Mesendoderm (in vitro differentiated cells): Measurements from ENCODE around the gene FCN2. TPM values are rescaled to one million over a fixed set of nuclear protein-coding genes. Genes with fewer than 3 reads are reported as not detected.

Experiments used
- DNase-seq: peaks from one replicate; pipeline ENCODE4 v3.0.0; 2013
- H2AK5ac ChIP-seq: 2 replicates; pipeline ENCODE4 v1.6.1; 2013; ENCODE audit warnings: low read length, inconsistent platforms
- H2BK120ac ChIP-seq: 2 replicates; pipeline ENCODE4 v1.6.1; 2013; ENCODE audit warnings: low read depth, mild to moderate bottlenecking, low read length, moderate library complexity, mixed read lengths
- H2BK15ac ChIP-seq: replicated peaks from 2 replicates; pipeline ENCODE4 v1.6.1; 2013; ENCODE audit warnings: low read depth, mild to moderate bottlenecking, moderate library complexity
- H2BK5ac ChIP-seq: 2 replicates; pipeline ENCODE4 v1.6.1; 2013; ENCODE audit warnings: low read length, inconsistent platforms
- H3K18ac ChIP-seq: 2 replicates; pipeline ENCODE4 v1.6.1; 2013; ENCODE audit warnings: mild to moderate bottlenecking, low read length, mixed read lengths
- H3K23ac ChIP-seq: one replicate; pipeline ENCODE4 v1.6.1; 2013; ENCODE audit warnings: low read length
- H3K27ac ChIP-seq: 2 replicates; pipeline ENCODE4 v1.5.1; 2013; ENCODE audit warnings: low read depth, mild to moderate bottlenecking, inconsistent platforms, low read length, moderate library complexity
- H3K27me3 ChIP-seq: 2 replicates; pipeline ENCODE4 v1.6.1; 2013; ENCODE audit warnings: low read length, control low read depth, mild to moderate bottlenecking, inconsistent platforms; ENCODE audit not compliant: insufficient read depth, poor library complexity
- H3K36me3 ChIP-seq: 2 replicates; pipeline ENCODE4 v1.6.1; 2013; ENCODE audit warnings: low read length, inconsistent platforms; ENCODE audit not compliant: control insufficient read depth, insufficient read depth
- H3K4ac ChIP-seq: one replicate; pipeline ENCODE4 v1.6.1; 2013; ENCODE audit warnings: low read depth, mild to moderate bottlenecking, low read length, moderate library complexity
- H3K4me1 ChIP-seq: 2 replicates; pipeline ENCODE4 v1.6.1; 2013; ENCODE audit warnings: low read depth, low read length, inconsistent platforms; ENCODE audit not compliant: control insufficient read depth
- H3K4me2 ChIP-seq: 2 replicates; pipeline ENCODE4 v1.6.1; 2013; ENCODE audit warnings: low read length
- H3K4me3 ChIP-seq: 2 replicates; pipeline ENCODE4 v1.5.1; 2013; ENCODE audit warnings: mild to moderate bottlenecking, low read length
- H3K56ac ChIP-seq: one replicate; pipeline ENCODE4 v1.6.1; 2013; ENCODE audit warnings: low read length
- H3K79me1 ChIP-seq: 2 replicates; pipeline ENCODE4 v1.6.1; 2013; ENCODE audit warnings: low read length, inconsistent platforms
- H3K79me2 ChIP-seq: 2 replicates; pipeline ENCODE4 v1.6.1; 2013; ENCODE audit warnings: mild to moderate bottlenecking, low read length; ENCODE audit not compliant: control insufficient read depth, insufficient read depth
- H3K9ac ChIP-seq: 2 replicates; pipeline ENCODE4 v1.6.1; 2013; ENCODE audit warnings: low read length, inconsistent platforms
- H4K5ac ChIP-seq: one replicate; pipeline ENCODE4 v1.6.1; 2013; ENCODE audit warnings: low read length
- H4K8ac ChIP-seq: one replicate; pipeline ENCODE4 v1.6.1; 2013; ENCODE audit warnings: low read depth, mild to moderate bottlenecking, control low read depth, low read length, moderate library complexity
- WGBS: extraction: QIAGEN DNeasy Blood & Tissue Kit; methylation state at CpG from one replicate; pipeline ENCODE4 v1.1.7; 2013; ENCODE audit warnings: low lambda C conversion rate, missing lambda C conversion rate; ENCODE audit not compliant: insufficient coverage; ENCODE audit errors: extremely low coverage; 5-methylcytosine and 5-hydroxymethylcytosine counted together
- small RNA-seq: library from polyadenylated mRNA; stranded (forward); fragments of <200 nt; extraction: miRNeasy Mini kit (QIAGEN cat#:217004); gene quantifications from one replicate; pipeline ENCODE3, GENCODE V24; 2013; ENCODE audit not compliant: insufficient read depth

The FCN2 gene

GRCh38 chr9:134935056-134935640, 54.5 kb downstream of the FCN2 start:
- Histone ChIP-seq H3K79me1 (no peaks in the 10 kb centered on the region), H3K18ac (no peak overlapping the region), H2BK5ac (no peak overlapping the region), H4K8ac (no peak overlapping the region), H3K27me3 (no peaks in the 10 kb centered on the region), H3K4me2 (no peak overlapping the region), H2AK5ac (no peak overlapping the region), H3K36me3 (no peaks in the 10 kb centered on the region), H3K27ac (no peak overlapping the region), H2BK15ac (no peak overlapping the region), H3K4ac (no peak overlapping the region), H3K9ac (no peak overlapping the region), H3K56ac (no peak overlapping the region), H2BK120ac (no peak overlapping the region), H4K5ac (no peak overlapping the region), H3K4me3 (no peak overlapping the region), H3K4me1 (no peaks in the 10 kb centered on the region), H3K79me2 (no peaks in the 10 kb centered on the region), H3K23ac (no peak overlapping the region)
- no CpG with 5 or more reads among the region's 17 CpGs for WGBS
- no peak for DNase-seq

GRCh38 chr9:134935701-134936345, 55.2 kb downstream of the FCN2 start:
- Histone ChIP-seq H4K5ac (no peak overlapping the region), H3K27ac (no peak overlapping the region), H3K56ac (no peak overlapping the region), H4K8ac (no peak overlapping the region), H3K36me3 (no peaks in the 10 kb centered on the region), H2AK5ac (no peak overlapping the region), H3K4me1 (no peaks in the 10 kb centered on the region), H3K27me3 (no peaks in the 10 kb centered on the region), H2BK5ac (no peak overlapping the region), H3K4me3 (no peak overlapping the region), H3K79me1 (no peaks in the 10 kb centered on the region), H2BK15ac (no peak overlapping the region), H3K23ac (no peak overlapping the region), H2BK120ac (no peak overlapping the region), H3K18ac (no peak overlapping the region), H3K4me2 (no peak overlapping the region), H3K79me2 (no peaks in the 10 kb centered on the region), H3K4ac (no peak overlapping the region), H3K9ac (no peak overlapping the region)
- WGBS: no CpG with 5 or more reads among the region's 27 CpGs
- DNase-seq: no peak

- no peaks in the 10 kb centered on the region for H3K79me1 ChIP-seq
- H2BK5ac ChIP-seq: no peak overlapping the region
- H3K36me3 ChIP-seq: no peaks in the 10 kb centered on the region
- DNase-seq: peak; percentile 26
- H3K4me2 ChIP-seq: no peak overlapping the region
- no peak overlapping the region for H4K5ac ChIP-seq
- H2BK120ac ChIP-seq: no peak overlapping the region
- no peak overlapping the region for H2BK15ac ChIP-seq
- no peaks in the 10 kb centered on the region for H3K79me2 ChIP-seq
- H3K9ac ChIP-seq: no peak overlapping the region
- H3K27ac ChIP-seq: no peak overlapping the region
- WGBS: no CpG with 5 or more reads among the region's 13 CpGs
- H3K4me3 ChIP-seq: no peak overlapping the region
- H2AK5ac ChIP-seq: no peak overlapping the region
- H3K18ac ChIP-seq: no peak overlapping the region
- no peak overlapping the region for H4K8ac ChIP-seq
- no peak overlapping the region for H3K56ac ChIP-seq
- no peak overlapping the region for H3K4ac ChIP-seq
- no peaks in the 10 kb centered on the region for H3K27me3 ChIP-seq
- no peaks in the 10 kb centered on the region for H3K4me1 ChIP-seq
- no peak overlapping the region for H3K23ac ChIP-seq
These were observed 55.9 kb downstream of the FCN2 start for GRCh38 chr9:134936346-134937163.

Small RNAs within 50 kb of the gene (small RNA-seq; reads per million reads assigned to genes)
- gene AL603650.1: not detected
- not detected for gene MIR3689A
- gene MIR3689B: not detected
- gene MIR3689C: not detected
- gene MIR3689D1: not detected
- not detected for gene MIR3689D2
- gene MIR3689E: not detected
- not detected for gene MIR3689F
